Tongue (tissue), 2 donors: ENCODE results near the gene CEP295NL. TPM values are rescaled to one million over a fixed set of nuclear protein-coding genes. Genes with fewer than 3 reads are reported as not detected.

Experiments
- DNase-seq: peaks from one replicate; pipeline ENCODE4 v3.0.0-alpha.2; 2015
- total RNA-seq: library from RNA; depleted of rRNA; stranded (reverse); fragments of >200 nt; gene quantifications from one replicate; pipeline ENCODE4 v1.2.3, GENCODE V29; 2014

The CEP295NL gene
- total RNA-seq, 1 donor from 2014 or later, result 5.9 TPM

DNA sequence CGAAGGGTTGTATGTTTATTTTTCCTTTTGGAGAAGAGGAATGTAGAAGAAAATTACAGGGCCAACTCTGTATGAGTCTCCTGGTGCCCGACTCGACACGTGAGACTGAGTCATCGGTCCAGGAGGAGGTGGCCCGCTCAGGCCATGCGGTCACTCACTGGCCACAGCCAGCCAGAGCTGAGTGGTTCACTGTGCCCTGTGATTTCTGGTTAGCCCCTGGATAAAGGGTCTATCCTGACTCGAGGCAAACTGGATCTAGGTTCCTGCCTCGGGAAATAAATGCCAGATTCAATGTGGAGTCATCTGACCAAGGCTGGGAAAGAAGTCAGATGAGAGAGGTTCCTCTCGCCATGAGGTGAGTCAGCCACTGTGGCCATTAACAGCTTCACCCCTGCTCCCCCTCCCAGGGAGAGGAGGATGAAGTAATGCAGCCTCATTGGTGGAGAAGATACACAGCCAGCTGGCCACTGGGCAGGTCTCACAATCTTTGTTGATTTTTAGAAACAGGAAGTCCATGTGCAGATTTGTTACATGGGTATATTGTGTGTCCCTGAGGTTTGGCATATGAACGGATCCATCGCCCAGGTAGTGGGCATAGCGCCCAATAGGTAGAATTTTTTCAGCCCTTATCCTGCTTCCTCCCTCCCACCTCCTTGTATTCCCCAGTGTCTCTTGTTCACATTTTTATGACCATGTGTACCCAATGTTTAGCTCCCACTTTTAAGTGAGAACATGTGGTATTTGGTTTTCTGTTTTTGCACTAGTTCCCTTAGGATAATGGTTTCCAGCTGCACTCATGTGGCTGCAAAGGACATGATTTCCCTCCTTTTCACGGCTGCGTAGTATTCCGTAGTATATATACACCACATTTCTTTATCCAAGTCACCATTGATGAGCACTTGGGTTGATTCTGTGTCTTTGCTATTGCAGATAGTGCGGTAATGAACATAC lies 40.7 kb downstream of the CEP295NL start:
- no peak for DNase-seq

- no peak for DNase-seq
Observed at GRCh38 chr17:78861229-78861628, 41.8 kb downstream of the CEP295NL start.

- DNase-seq, result no peak
Observed at GRCh38 chr17:78859051-78859450, 44.0 kb downstream of the CEP295NL start.

GRCh38 chr17:78857266-78857665 lies 45.7 kb downstream of the CEP295NL start:
- no peak for DNase-seq

GRCh38 chr17:78855561-78856165 lies 47.3 kb downstream of the CEP295NL start:
- no peak for DNase-seq

- no peak for DNase-seq
Observed at GRCh38 chr17:78854508-78854907, 48.5 kb downstream of the CEP295NL start.

- DNase-seq, result no peak
Observed at GRCh38 chr17:78853926-78854394, 49.0 kb downstream of the CEP295NL start.

- DNase-seq, result no peak
Observed at GRCh38 chr17:78852709-78853121, 50.3 kb downstream of the CEP295NL start.

DNA sequence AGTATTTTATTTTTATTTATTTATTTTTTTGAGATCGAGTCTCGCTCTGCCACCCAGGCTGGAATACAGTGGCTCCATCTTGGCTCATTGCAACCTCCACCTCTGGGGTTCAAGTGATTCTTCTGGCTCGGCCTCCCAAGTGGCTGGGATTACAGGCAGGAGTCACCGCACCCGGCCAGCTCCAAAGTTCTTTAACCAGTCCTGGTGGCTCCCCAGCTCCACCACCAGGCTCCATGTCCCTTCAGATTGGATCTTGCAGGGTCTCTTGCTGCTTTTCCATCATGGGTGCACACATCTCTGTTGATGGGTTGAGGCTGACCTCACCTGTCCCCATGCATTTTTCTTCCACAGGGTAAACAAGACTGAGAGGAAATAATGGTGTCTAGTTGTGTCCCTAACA lies 54.0 kb downstream of the CEP295NL start:
- DNase-seq, result no peak

DNA sequence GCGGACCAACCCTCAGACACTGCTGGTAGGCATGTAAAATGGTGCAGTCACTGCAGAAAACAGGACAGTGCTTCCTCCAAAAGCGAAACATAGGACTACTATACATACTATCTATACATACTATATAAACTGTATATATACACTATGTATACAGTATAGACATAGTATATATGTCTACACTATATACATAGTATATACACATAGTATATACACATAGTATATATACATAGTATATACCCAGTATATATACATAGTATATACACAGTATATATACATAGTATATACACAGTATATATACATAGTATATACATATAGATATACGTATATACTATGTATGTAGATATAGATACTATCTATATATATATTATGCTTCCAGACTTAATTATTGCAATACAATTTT lies 55.9 kb downstream of the CEP295NL start:
- no peak for DNase-seq

DNA sequence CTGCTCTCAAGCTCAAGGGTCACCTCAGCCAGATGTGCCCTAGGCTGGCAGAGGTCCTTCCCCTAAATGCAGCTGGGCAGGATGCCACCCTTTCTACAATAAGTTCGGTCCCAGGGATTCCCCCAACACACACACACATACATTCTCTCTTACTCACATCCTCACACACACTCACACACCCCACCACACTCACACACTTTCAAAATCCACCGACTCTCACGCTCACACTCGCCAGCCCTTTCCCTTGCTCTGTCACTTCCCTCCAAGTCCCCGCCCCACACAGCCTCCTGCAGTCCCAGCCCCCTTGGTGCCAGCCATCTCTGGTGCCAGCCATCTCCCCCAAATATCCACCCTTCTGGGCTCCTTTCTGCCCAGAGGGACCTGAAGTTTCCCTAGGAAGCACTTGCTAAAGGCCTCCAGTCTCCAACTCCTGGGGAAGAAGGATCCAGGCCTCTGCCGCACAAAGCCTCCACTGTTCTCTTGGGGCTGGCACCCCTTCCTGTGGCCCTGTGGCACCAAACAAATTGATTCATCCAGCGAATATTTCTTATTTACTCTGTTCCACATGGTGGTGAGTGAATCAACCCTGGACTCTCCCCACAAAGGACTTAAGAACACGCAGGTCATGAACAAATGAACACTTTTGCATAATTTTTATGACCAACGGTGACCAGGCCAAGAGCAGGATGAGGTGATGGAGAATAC lies 58.5 kb downstream of the CEP295NL start:
- DNase-seq, result no peak

DNA sequence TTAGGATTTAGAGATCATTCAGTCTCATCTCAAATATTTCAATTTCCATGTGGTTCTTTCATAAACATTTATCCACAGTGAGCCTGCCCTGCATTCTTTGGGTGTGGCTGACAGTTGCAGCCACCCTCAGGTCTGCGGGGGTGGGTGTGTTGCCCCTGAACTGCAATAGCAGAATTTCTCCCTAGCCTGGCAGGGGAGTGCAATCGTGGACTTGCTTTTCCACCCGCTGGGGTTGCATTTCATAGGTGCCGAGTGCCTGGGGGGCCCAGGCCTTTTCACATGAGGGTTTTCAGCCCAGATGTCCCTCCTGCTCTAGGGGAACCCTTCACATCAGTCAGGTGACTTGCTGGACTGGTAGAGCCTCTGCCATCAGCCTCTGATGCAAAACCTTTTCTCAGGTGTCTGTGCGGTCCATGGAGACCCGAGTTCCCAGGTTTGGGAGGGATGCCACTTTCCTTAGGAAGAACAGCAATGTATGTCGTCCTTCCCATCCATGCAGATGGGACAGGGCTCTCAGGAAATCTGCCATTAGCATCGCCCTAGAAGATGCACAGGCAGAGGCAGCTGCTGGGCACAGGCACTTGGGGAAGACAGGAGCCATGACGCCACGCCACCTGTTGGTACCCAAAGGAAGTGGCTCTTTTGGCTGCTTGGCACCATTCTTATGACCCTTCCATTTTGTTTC lies 60.0 kb downstream of the CEP295NL start:
- peak; percentile 55 for DNase-seq

GRCh38 chr17:78840780-78841611 lies 62.0 kb downstream of the CEP295NL start, which contains the start of gene USP36:
USP36 (minus strand) TSS chr17:78840814; CDS start chr17:78836363, 4,451 bp downstream.
- DNase-seq, result peak; percentile 100

Other genes with a start within 250 kb of the CEP295NL start
- 43.1 TPM for gene CYTH1, start 120.9 kb downstream of the CEP295NL start, total RNA-seq
- gene USP36, start 62.4 kb downstream of the CEP295NL start, total RNA-seq, result 47.4 TPM
- gene TIMP2, start 22.2 kb upstream of the CEP295NL start, total RNA-seq, result 93.3 TPM
- gene LGALS3BP, start 76.7 kb upstream of the CEP295NL start, total RNA-seq, result 136 TPM
- gene CANT1, start 106.6 kb upstream of the CEP295NL start, total RNA-seq, result 36.1 TPM
- 15.8 TPM for gene C1QTNF1, start 121.0 kb upstream of the CEP295NL start, total RNA-seq
- 18.8 TPM for gene ENGASE, start 171.6 kb upstream of the CEP295NL start, total RNA-seq